Measurements from ENCODE around the gene HOMEZ.
A peak's percentile ranks its signal among the peaks of the same experiment; 100 is the strongest.
"Not testable (repeated sequence)": the region's sequence is repeated elsewhere in the genome, so short reads cannot be mapped to it uniquely, and the experiment has no call there.

HOMEZ gene

GRCh38 chr14:23286020-23286901, at the start of gene HOMEZ:
Gene HOMEZ, minus strand, starts transcription at chr14:23286132. Its CDS starts 180 bp downstream, at chr14:23285952.
- ATAC-seq (replicated peaks) (peak; percentile 97 to 99), DNase-seq (peak; percentile 98)
- H3K27ac Mint-ChIP-seq, result peak within 1 kb of the TSS; percentile 96
- no peaks in the 10 kb centered on the region for H3K27me3 Mint-ChIP-seq
- H3K9me3 Mint-ChIP-seq, result no peaks in the 10 kb centered on the region
- H3K4me3 Mint-ChIP-seq, result peak within 1 kb of the TSS; percentile 93 to 97
- H3K36me3 Mint-ChIP-seq, result peaks cover 0 to 3% of the 10 kb centered on the region in 2 donors
- H3K4me1 Mint-ChIP-seq, result peaks cover 3 to 20% of the 10 kb centered on the region in 2 donors

- peaks cover 0 to 6% of the 10 kb centered on the region in 2 donors for H3K9me3 Mint-ChIP-seq
- peaks cover 28 to 38% of the 10 kb centered on the region in 2 donors for H3K27me3 Mint-ChIP-seq
- H3K27ac Mint-ChIP-seq, result no peak overlapping the region
- H3K4me1 Mint-ChIP-seq, result no peaks in the 10 kb centered on the region
- DNase-seq (no peak), ATAC-seq (replicated peaks) (no peak)
- no peak overlapping the region for H3K4me3 Mint-ChIP-seq
- no peaks in the 10 kb centered on the region for H3K36me3 Mint-ChIP-seq
Measured at GRCh38 chr14:23335623-23336022, 49.7 kb upstream of the HOMEZ start.

GRCh38 chr14:23327947-23328744, 42.2 kb upstream of the HOMEZ start:
- Mint-ChIP-seq H3K36me3 (peaks cover 19 to 29% of the 10 kb centered on the region in 2 donors), H3K27me3 (no peaks in the 10 kb centered on the region), H3K4me1 (peaks cover 5 to 27% of the 10 kb centered on the region in 2 donors), H3K9me3 (no peaks in the 10 kb centered on the region), H3K4me3 (no peak overlapping the region), H3K27ac (no peak overlapping the region)
- ATAC-seq (replicated peaks) (peak; percentile 73 to 83), DNase-seq (peak; percentile 32)

GRCh38 chr14:23326491-23327332, 40.8 kb upstream of the HOMEZ start:
- H3K4me1 Mint-ChIP-seq, result peaks cover 14 to 40% of the 10 kb centered on the region in 2 donors
- DNase-seq (no peak), ATAC-seq (replicated peaks) (no peak)
- H3K27me3 Mint-ChIP-seq, result no peaks in the 10 kb centered on the region
- H3K27ac Mint-ChIP-seq, result no peak overlapping the region
- no peak overlapping the region for H3K4me3 Mint-ChIP-seq
- no peaks in the 10 kb centered on the region for H3K9me3 Mint-ChIP-seq
- H3K36me3 Mint-ChIP-seq, result peaks cover 27 to 43% of the 10 kb centered on the region in 2 donors

- DNase-seq; ATAC-seq (replicated peaks); H3K27me3 Mint-ChIP-seq; H3K9me3 Mint-ChIP-seq: not testable (repeated sequence)
- peaks cover 14 to 41% of the 10 kb centered on the region in 2 donors for H3K4me1 Mint-ChIP-seq
- H3K4me3 Mint-ChIP-seq, result peak overlapping the region in 1 of 2 donors; percentile 11
- H3K36me3 Mint-ChIP-seq, result peaks cover 27 to 43% of the 10 kb centered on the region in 2 donors
- peak overlapping the region; percentile 37 for H3K27ac Mint-ChIP-seq
Measured at GRCh38 chr14:23325746-23326145, 39.8 kb upstream of the HOMEZ start.

- Mint-ChIP-seq H3K9me3 (peaks cover 0 to under 1% of the 10 kb centered on the region in 2 donors), H3K4me1 (peaks cover 17 to 49% of the 10 kb centered on the region in 2 donors), H3K4me3 (no peak overlapping the region), H3K27me3 (no peaks in the 10 kb centered on the region), H3K36me3 (peaks cover 29 to 47% of the 10 kb centered on the region in 2 donors), H3K27ac (peak overlapping the region; percentile 28)
- ATAC-seq (replicated peaks) (no peak), DNase-seq (no peak)
Measured at GRCh38 chr14:23324993-23325392, 39.1 kb upstream of the HOMEZ start.

GRCh38 chr14:23324455-23324846, 38.5 kb upstream of the HOMEZ start:
- no peak overlapping the region for H3K4me3 Mint-ChIP-seq
- H3K4me1 Mint-ChIP-seq, result peaks cover 21 to 54% of the 10 kb centered on the region in 2 donors
- DNase-seq (no peak), ATAC-seq (replicated peaks) (no peak)
- H3K27ac Mint-ChIP-seq, result peak overlapping the region; percentile 42
- H3K9me3 Mint-ChIP-seq, result peaks cover 0 to 4% of the 10 kb centered on the region in 2 donors
- no peaks in the 10 kb centered on the region for H3K27me3 Mint-ChIP-seq
- peaks cover 34 to 52% of the 10 kb centered on the region in 2 donors for H3K36me3 Mint-ChIP-seq

GRCh38 chr14:23323838-23324454, 38.0 kb upstream of the HOMEZ start:
- H3K4me1 Mint-ChIP-seq, result peaks cover 21 to 56% of the 10 kb centered on the region in 2 donors
- no peak overlapping the region for H3K4me3 Mint-ChIP-seq
- H3K27me3 Mint-ChIP-seq, result no peaks in the 10 kb centered on the region
- no peak for ATAC-seq (replicated peaks)
- no peak for DNase-seq
- H3K9me3 Mint-ChIP-seq, result peaks cover 0 to 4% of the 10 kb centered on the region in 2 donors
- peaks cover 38 to 53% of the 10 kb centered on the region in 2 donors for H3K36me3 Mint-ChIP-seq
- no peak overlapping the region for H3K27ac Mint-ChIP-seq

- H3K4me3 Mint-ChIP-seq, result peak overlapping the region; percentile 92 to 95
- no peaks in the 10 kb centered on the region for H3K27me3 Mint-ChIP-seq
- ATAC-seq (replicated peaks) (no peak), DNase-seq (no peak)
- peak overlapping the region; percentile 96 for H3K27ac Mint-ChIP-seq
- H3K9me3 Mint-ChIP-seq, result peaks cover 0 to 4% of the 10 kb centered on the region in 2 donors
- H3K4me1 Mint-ChIP-seq, result peaks cover 21 to 53% of the 10 kb centered on the region in 2 donors
- peaks cover 38 to 53% of the 10 kb centered on the region in 2 donors for H3K36me3 Mint-ChIP-seq
Measured at GRCh38 chr14:23322568-23323517, 36.9 kb upstream of the HOMEZ start.

- peak; percentile 55 for DNase-seq
- Mint-ChIP-seq H3K9me3 (peaks cover 0 to 4% of the 10 kb centered on the region in 2 donors), H3K4me1 (peaks cover 21 to 47% of the 10 kb centered on the region in 2 donors), H3K27me3 (no peaks in the 10 kb centered on the region), H3K36me3 (peaks cover 38 to 53% of the 10 kb centered on the region in 2 donors), H3K4me3 (peak overlapping the region; percentile 92 to 95), H3K27ac (peak overlapping the region; percentile 98)
- ATAC-seq (replicated peaks), result peak; percentile 23 to 24
Measured at GRCh38 chr14:23321572-23322547, 35.9 kb upstream of the HOMEZ start.

GRCh38 chr14:23320584-23321571, 34.9 kb upstream of the HOMEZ start, which contains the start of gene PABPN1:
Gene PABPN1, plus strand, starts transcription at chr14:23321457. Its CDS starts 13 bp downstream, at chr14:23321470.
- no peaks in the 10 kb centered on the region for H3K27me3 Mint-ChIP-seq
- H3K4me1 Mint-ChIP-seq, result peaks cover 18 to 42% of the 10 kb centered on the region in 2 donors
- peak within 1 kb of the TSS; percentile 92 to 95 for H3K4me3 Mint-ChIP-seq
- H3K9me3 Mint-ChIP-seq, result peaks cover 0 to 4% of the 10 kb centered on the region in 2 donors
- H3K36me3 Mint-ChIP-seq, result peaks cover 31 to 48% of the 10 kb centered on the region in 2 donors
- peak within 1 kb of the TSS; percentile 98 for H3K27ac Mint-ChIP-seq
- ATAC-seq (replicated peaks) (peak; percentile 89), DNase-seq (peak; percentile 99)

All from stimulated activated naive B cell treated with anti-CD40 and anti-IgM and Interleukin-4, amounts not matched to agents 10 μg/mL and 1 μg/mL and 100 μg/mL, for 72 hours (primary cell).